ENCODE measurements around the gene CEND1.

Gene CEND1

DNA sequence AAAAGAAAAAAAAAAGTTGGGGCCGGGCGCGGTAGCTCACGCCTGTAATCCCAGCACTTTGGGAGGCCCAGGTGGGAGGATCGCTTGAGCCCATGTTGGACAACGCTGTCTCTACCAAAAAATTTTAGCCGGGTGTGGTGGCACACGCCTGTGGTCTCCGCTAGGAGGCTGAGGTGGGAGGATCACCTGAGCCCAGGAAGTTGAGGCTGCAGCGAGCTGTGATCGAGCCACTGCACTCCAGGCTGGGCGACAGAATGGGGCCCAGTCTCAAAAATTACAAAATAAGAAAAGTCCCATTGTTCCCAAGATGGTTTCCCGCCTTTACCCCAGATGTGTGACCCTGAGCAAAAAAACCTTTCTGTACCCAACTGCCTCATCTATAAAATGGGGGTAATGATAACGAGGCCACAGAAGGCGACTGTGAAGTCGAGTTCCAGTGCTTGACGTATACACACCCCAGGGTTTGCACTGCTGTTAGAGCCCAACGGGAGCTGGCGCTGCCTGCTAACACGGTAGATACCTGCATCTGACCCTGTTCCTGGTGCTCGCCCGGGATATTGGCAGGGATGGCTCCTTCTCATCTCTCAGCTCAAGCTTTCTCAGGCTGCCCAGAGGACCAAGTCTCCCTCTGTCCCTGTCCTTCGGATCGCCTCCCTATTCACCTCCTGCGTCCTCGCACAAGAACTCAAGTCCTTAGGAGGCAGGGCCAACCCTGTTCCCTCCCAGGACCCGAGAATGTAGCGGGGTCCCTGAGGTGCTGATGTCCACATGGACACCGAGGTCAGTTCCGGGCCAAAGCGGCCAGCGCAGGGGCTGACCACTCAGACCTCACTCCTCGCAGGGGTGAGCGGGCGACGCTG lies 18.8 kb upstream of the CEND1 start:
- Histone ChIP-seq H3K4me2 (ENCODE audit: low read length) (peak overlapping the region; percentile 98), H3K9ac (ENCODE audit: low read depth, low read length) (peak overlapping the region; percentile 93), H3K36me3 (ENCODE audit: insufficient read depth, low read length) (peaks cover 32% of the 10 kb centered on the region), H3K4me3 (ENCODE audit: low read length) (peak overlapping the region; percentile 79), H3K27me3 (ENCODE audit: control insufficient read depth, insufficient read depth, low read length) (no peaks in the 10 kb centered on the region), H3K4me1 (ENCODE audit: control insufficient read depth, insufficient read depth, low read length) (peaks cover 37% of the 10 kb centered on the region), H3K9me3 (replicated peaks; ENCODE audit: low read length) (no peaks in the 10 kb centered on the region)

DNA sequence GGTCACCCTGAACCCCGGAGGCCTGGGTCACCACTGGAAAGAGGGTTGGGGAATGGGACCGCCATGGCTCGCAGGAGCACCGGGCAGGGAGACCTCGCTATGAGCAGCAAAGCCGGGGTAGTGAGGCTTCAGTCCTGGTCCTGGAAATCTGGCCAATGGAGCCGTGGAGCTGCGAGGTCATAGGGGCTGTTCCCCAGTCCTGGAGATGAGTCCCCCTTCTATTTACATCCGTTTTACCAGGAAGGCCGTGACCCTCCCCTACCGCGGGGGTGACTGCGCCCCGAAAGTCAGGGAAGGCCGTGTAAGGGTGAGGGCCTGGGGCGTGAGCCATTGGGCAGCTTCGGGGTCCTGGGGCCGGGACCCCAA lies 14.7 kb upstream of the CEND1 start:
- no peaks in the 10 kb centered on the region for H3K27me3 ChIP-seq (ENCODE audit: control insufficient read depth, insufficient read depth, low read length)
- H3K9ac ChIP-seq (ENCODE audit: low read depth, low read length), result peak overlapping the region; percentile 81

DNA sequence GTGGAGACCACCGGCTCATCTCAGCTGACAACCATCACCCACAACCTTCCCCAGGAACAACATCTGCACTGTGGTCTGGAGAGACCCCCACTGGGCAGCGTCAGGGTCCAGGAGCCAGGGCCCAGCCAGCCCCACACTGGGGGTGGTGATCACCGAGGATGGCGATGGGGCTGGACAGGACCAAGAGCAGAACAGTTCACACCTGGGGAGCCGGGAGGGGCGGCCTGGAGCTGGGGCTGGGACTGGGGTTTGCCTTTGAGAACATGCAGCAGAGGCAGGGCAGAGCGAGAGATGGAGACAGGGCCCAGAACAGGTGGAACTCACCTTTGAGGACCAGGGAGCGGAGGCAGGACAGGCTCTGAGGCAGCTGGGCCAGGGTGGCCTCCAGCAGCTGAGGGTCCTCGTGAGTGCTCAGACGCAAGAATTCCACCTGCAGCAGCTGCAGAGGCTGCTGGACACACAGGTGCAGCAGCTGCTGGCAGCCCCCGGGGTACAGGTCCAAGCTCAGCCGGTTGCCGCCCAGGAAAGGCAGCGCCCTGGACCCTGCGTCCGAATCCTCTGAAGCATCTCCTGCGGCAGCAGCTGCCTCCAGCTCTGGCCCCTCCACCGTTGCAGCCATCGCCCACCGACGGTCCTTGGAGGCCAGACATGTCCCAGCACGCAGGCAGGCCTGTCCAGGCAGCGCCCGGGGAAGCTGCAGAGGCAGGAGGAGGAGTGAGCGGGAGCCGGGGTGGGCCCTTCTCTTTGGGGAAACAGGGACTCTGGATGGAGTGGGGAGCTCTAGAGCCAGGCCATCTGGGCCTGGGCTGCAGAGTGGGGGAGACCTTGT lies 14.1 kb upstream of the CEND1 start:
- peaks cover 20% of the 10 kb centered on the region for H3K4me1 ChIP-seq (ENCODE audit: control insufficient read depth, insufficient read depth, low read length)
- peak overlapping the region; percentile 81 for H3K9ac ChIP-seq (ENCODE audit: low read depth, low read length)
- peaks cover 20% of the 10 kb centered on the region for H3K36me3 ChIP-seq (ENCODE audit: insufficient read depth, low read length)
- H3K9me3 ChIP-seq (replicated peaks; ENCODE audit: low read length), result no peaks in the 10 kb centered on the region
- peak overlapping the region; percentile 66 for H3K4me3 ChIP-seq (ENCODE audit: low read length)
- H3K27me3 ChIP-seq (ENCODE audit: control insufficient read depth, insufficient read depth, low read length), result no peaks in the 10 kb centered on the region
- H3K4me2 ChIP-seq (ENCODE audit: low read length), result peak overlapping the region; percentile 88

More for the DNA sequence above, 14.7 kb upstream of the CEND1 start:
- no peaks in the 10 kb centered on the region for H3K9me3 ChIP-seq (replicated peaks; ENCODE audit: low read length)
- H3K4me1 ChIP-seq (ENCODE audit: control insufficient read depth, insufficient read depth, low read length), result peaks cover 20% of the 10 kb centered on the region
- peaks cover 20% of the 10 kb centered on the region for H3K36me3 ChIP-seq (ENCODE audit: insufficient read depth, low read length)
- peak overlapping the region; percentile 66 for H3K4me3 ChIP-seq (ENCODE audit: low read length)
- peak overlapping the region; percentile 88 for H3K4me2 ChIP-seq (ENCODE audit: low read length)

DNA sequence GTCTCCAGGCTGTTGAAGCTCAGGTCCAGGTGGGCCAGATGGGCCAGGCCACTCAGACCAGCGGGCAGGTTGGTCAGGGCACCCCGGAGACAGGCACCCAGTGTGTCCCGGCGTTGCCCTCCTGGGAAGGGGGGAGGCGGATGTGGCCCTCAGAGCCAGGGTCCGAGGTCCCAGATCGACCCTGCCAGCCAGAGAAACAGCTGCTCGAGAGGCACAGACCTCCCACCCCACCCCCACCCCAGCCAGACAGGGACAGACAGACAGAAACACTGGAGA lies 13.5 kb upstream of the CEND1 start:
- no peak overlapping the region for H3K4me3 ChIP-seq (ENCODE audit: low read length)
- peak overlapping the region; percentile 88 for H3K4me2 ChIP-seq (ENCODE audit: low read length)
- H3K9me3 ChIP-seq (replicated peaks; ENCODE audit: low read length), result no peaks in the 10 kb centered on the region
- peaks cover 20% of the 10 kb centered on the region for H3K36me3 ChIP-seq (ENCODE audit: insufficient read depth, low read length)
- no peak overlapping the region for H3K9ac ChIP-seq (ENCODE audit: low read depth, low read length)
- H3K4me1 ChIP-seq (ENCODE audit: control insufficient read depth, insufficient read depth, low read length), result peaks cover 20% of the 10 kb centered on the region
- no peaks in the 10 kb centered on the region for H3K27me3 ChIP-seq (ENCODE audit: control insufficient read depth, insufficient read depth, low read length)

DNA sequence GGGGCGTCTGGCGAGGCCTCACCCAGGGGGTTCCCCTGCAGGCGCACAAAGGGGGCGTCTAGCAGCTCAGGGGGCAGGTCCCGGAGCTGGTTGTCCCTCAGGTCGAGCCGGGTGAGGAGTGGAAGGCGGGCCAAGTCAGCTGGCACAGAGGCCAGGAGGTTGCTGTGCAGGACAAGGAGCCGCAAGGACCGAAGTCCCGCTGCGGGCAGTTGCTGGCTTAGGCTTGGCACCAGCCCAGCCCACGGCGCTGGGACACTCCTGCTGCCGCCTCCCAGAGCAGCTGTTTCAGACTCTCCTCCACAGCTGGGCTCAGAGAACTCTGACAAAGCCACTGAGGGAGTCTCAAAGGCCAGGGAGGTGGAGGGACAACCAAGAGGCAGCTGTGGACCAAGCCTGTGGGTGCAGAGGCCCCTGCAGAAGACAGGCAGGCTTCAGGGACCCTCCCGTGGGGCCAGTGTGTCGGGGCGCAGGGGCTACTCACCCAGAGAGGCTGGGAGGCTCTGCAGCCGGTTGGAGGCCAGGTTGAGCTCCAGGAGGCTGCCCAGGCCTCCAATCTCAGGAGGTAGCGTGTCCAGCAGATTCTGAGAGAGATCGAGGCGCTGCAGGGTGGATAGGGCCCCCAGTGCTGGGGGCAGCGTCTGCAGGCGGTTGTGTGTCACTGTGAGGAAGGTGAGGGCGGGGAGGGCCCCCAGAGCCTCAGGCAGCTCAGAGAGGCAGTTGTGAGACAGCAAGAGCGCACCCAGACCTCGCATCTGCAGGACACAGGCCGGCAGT lies 13.0 kb upstream of the CEND1 start:
- Histone ChIP-seq H3K4me2 (ENCODE audit: low read length) (no peak overlapping the region), H3K4me1 (ENCODE audit: control insufficient read depth, insufficient read depth, low read length) (peaks cover 20% of the 10 kb centered on the region), H3K4me3 (ENCODE audit: low read length) (no peak overlapping the region), H3K27me3 (ENCODE audit: control insufficient read depth, insufficient read depth, low read length) (no peaks in the 10 kb centered on the region), H3K9ac (ENCODE audit: low read depth, low read length) (no peak overlapping the region), H3K36me3 (ENCODE audit: insufficient read depth, low read length) (peaks cover 20% of the 10 kb centered on the region), H3K9me3 (replicated peaks; ENCODE audit: low read length) (no peaks in the 10 kb centered on the region)

DNA sequence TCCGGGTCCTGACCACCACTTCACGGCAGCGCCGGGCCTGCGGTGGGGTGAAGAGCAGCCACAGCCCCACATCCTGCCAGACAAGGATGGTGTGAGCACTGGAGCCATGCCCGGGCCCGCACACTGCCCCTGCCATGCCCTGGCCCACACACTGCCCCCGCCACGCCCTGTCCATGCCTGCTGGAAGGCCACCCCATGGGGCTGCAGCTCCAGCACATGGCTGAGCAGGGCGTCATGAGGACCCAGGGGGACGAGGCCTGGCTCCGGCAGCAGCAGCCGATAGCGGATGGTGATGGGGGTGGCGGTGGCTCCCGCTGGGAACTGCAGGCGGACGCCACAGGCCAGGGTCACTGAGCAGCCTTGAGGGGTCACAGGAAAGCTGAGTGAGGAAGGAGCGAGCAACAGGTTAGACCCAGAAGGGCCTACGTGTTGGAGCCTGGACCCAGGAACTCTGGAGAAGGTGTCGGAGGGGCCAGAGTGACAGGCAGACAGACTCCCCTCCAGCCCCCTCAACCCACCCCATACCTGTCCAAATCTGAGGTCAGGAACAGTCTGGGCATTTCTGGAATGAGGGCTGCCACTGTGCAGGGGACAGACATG lies 12.2 kb upstream of the CEND1 start:
- H3K36me3 ChIP-seq (ENCODE audit: insufficient read depth, low read length), result peaks cover 20% of the 10 kb centered on the region
- H3K9ac ChIP-seq (ENCODE audit: low read depth, low read length), result no peak overlapping the region
- H3K4me1 ChIP-seq (ENCODE audit: control insufficient read depth, insufficient read depth, low read length), result peaks cover 20% of the 10 kb centered on the region
- no peaks in the 10 kb centered on the region for H3K9me3 ChIP-seq (replicated peaks; ENCODE audit: low read length)
- no peak overlapping the region for H3K4me2 ChIP-seq (ENCODE audit: low read length)
- H3K27me3 ChIP-seq (ENCODE audit: control insufficient read depth, insufficient read depth, low read length), result no peaks in the 10 kb centered on the region
- no peak overlapping the region for H3K4me3 ChIP-seq (ENCODE audit: low read length)

DNA sequence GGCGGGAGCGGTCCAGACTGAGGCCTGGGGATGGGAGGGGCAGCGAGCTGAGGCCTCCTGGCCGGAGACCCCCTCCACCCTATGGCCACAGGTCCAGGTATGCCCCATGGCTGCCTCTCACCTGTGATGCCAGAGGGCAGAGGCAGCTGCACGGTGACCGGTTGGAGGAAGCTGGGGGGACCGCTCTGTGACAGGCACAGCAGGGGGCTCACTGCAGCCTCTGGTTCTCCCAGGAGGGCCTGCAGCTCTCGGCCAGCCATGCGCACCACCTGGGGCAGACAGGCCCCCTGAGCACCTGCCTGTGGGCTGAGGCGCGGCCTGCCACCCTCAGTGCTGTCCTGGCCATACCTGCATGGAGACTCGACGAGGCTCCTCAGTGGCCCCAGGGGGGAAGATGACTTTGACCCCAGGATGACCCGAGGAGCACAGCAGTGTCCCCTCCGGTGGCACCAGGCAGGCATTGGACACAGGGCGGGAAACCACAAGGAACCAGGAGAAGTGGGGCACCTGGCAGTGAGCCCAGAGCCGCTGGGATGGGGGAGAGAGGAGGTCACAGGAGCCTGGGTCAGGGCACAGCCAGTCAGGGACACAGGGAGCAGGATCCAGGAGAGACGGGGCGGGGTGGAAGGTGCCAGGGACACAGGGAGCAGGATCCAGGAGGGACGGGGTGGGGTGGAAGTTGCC lies 11.3 kb upstream of the CEND1 start:
- no peaks in the 10 kb centered on the region for H3K27me3 ChIP-seq (ENCODE audit: control insufficient read depth, insufficient read depth, low read length)
- peaks cover 29% of the 10 kb centered on the region for H3K4me1 ChIP-seq (ENCODE audit: control insufficient read depth, insufficient read depth, low read length)
- no peak overlapping the region for H3K4me2 ChIP-seq (ENCODE audit: low read length)
- H3K9ac ChIP-seq (ENCODE audit: low read depth, low read length), result no peak overlapping the region
- H3K9me3 ChIP-seq (replicated peaks; ENCODE audit: low read length), result no peaks in the 10 kb centered on the region
- H3K4me3 ChIP-seq (ENCODE audit: low read length), result no peak overlapping the region
- peaks cover 20% of the 10 kb centered on the region for H3K36me3 ChIP-seq (ENCODE audit: insufficient read depth, low read length)

DNA sequence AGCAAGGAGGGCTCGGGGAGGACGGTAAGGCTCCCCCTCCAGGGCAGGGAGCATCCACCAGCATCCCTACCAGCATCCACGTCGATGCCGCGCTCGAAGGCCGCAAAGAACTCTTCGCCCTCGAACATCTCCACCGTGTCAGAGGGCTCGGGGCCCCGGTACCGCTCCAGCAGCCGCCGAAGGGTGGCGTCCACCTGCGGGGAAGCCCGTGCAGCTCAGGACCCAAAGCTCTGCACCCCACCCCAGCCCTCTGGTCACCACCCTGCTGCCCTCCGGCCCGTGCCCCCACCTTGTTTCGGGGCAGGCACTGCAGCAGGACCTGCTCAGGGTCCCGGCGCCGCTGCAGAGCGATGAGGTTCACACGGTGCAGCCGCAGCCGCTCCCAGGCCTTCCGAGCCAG lies 10.6 kb upstream of the CEND1 start:
- Histone ChIP-seq H3K9me3 (replicated peaks; ENCODE audit: low read length) (no peaks in the 10 kb centered on the region), H3K4me2 (ENCODE audit: low read length) (no peak overlapping the region), H3K27me3 (ENCODE audit: control insufficient read depth, insufficient read depth, low read length) (no peaks in the 10 kb centered on the region), H3K9ac (ENCODE audit: low read depth, low read length) (no peak overlapping the region), H3K4me3 (ENCODE audit: low read length) (no peak overlapping the region), H3K4me1 (ENCODE audit: control insufficient read depth, insufficient read depth, low read length) (peaks cover 34% of the 10 kb centered on the region), H3K36me3 (ENCODE audit: insufficient read depth, low read length) (peaks cover 20% of the 10 kb centered on the region)

DNA sequence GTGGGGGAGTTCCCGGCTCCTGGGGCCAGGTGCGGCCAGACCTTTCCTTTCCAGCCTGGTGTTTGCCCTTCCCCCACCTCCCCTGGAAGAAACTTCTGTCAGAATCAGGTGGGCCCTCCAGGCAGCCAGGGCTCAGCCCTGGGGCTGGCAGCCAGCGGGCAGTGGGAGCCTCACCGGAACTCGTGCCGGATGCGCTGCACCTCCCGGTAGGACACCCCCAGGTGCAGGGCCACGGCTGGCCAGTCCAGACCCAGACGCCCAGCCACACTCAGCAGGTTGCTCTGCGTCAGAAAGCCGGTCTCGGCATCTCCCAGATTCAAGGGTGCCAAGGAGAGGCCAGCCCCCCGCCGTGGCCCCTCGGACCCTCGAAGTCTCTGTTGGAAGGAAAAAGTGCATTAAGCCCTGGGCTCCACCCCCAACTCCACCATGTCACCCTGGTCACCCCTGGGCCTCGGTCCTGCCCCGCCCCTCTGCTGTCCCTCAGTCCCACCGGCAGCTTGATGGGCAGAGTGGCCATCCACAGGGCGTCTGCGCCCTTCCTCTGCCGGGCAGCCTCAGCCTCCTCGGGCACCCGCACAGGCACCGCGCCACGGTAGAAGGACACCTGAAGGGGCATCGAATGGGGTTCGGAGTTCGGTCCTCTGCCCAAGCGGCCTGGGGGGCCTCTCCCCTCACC lies 9.9 kb upstream of the CEND1 start:
- no peak overlapping the region for H3K9ac ChIP-seq (ENCODE audit: low read depth, low read length)
- H3K9me3 ChIP-seq (replicated peaks; ENCODE audit: low read length), result no peaks in the 10 kb centered on the region
- H3K27me3 ChIP-seq (ENCODE audit: control insufficient read depth, insufficient read depth, low read length), result no peaks in the 10 kb centered on the region
- H3K4me1 ChIP-seq (ENCODE audit: control insufficient read depth, insufficient read depth, low read length), result peaks cover 37% of the 10 kb centered on the region
- no peak overlapping the region for H3K4me3 ChIP-seq (ENCODE audit: low read length)
- H3K36me3 ChIP-seq (ENCODE audit: insufficient read depth, low read length), result peaks cover 20% of the 10 kb centered on the region
- H3K4me2 ChIP-seq (ENCODE audit: low read length), result no peak overlapping the region

DNA sequence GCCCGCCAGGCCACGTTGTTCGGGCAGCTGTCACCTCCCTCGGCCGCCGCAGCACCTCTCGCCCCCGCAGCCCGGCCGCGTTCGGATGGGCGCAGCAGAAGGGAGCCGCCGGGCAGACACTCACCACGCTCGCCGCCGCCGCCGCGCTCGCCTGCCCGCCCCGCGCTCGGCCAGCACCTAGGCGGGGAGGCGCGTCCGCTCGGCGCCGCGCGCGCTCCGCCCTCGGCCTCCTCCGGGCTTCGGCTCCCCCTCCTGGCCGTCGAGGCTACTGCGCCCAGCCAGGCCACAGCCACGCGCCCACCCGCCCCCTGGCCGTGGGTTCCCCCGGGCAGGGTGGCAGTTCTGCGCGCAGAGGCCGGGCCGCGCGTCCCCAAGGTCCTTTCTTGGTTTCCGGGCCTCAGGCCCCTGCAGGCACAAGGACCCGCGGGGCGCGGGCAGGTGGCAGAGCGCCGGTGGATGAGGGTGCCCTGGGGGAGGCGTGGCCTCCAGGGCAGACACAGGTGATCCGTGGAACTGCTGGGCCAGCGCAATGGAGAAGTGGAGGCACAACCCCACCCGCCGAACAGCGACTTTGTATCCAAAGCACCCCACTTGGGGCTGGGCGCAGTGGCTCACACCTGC lies 8.3 kb upstream of the CEND1 start, which contains the start of gene SLC25A22:
TSS of gene SLC25A22 (minus strand) at position 189 of the 621 bp plus-strand sequence. CDS start 3,275 bp downstream, outside the sequence.
- peaks cover 28% of the 10 kb centered on the region for H3K36me3 ChIP-seq (ENCODE audit: insufficient read depth, low read length)
- H3K4me2 ChIP-seq (ENCODE audit: low read length), result peak within 1 kb of the TSS; percentile 90
- no peaks in the 10 kb centered on the region for H3K27me3 ChIP-seq (ENCODE audit: control insufficient read depth, insufficient read depth, low read length)
- H3K4me1 ChIP-seq (ENCODE audit: control insufficient read depth, insufficient read depth, low read length), result peaks cover 35% of the 10 kb centered on the region
- peak within 1 kb of the TSS; percentile 88 for H3K4me3 ChIP-seq (ENCODE audit: low read length)
- no peaks in the 10 kb centered on the region for H3K9me3 ChIP-seq (replicated peaks; ENCODE audit: low read length)
- peak within 1 kb of the TSS; percentile 84 for H3K9ac ChIP-seq (ENCODE audit: low read depth, low read length)
